Measurements from ENCODE around the gene POU3F1.

POU3F1 gene

GRCh38 chr1:38004284-38005108 lies 42.1 kb downstream of the POU3F1 start:
- no peak for DNase-seq (ENCODE audit: low spot score)

- no peak for DNase-seq (ENCODE audit: low spot score)
These were observed 43.0 kb downstream of the POU3F1 start for GRCh38 chr1:38003261-38004250.

GRCh38 chr1:38000529-38001455 lies 45.8 kb downstream of the POU3F1 start:
- DNase-seq (ENCODE audit: low spot score) = no peak

- no peak for DNase-seq (ENCODE audit: low spot score)
These were observed 46.4 kb downstream of the POU3F1 start for GRCh38 chr1:38000233-38000528.

- no peak for DNase-seq (ENCODE audit: low spot score)
These were observed 47.0 kb downstream of the POU3F1 start for GRCh38 chr1:37999430-38000232.

- no peak for DNase-seq (ENCODE audit: low spot score)
These were observed 47.6 kb downstream of the POU3F1 start for GRCh38 chr1:37998913-37999429.

GRCh38 chr1:37998089-37998808 lies 48.3 kb downstream of the POU3F1 start:
- no peak for DNase-seq (ENCODE audit: low spot score)

- DNase-seq (ENCODE audit: low spot score) = no peak
These were observed 49.1 kb downstream of the POU3F1 start for GRCh38 chr1:37997256-37998088.

GRCh38 chr1:37995751-37996345 lies 50.7 kb downstream of the POU3F1 start:
- no peak for DNase-seq (ENCODE audit: low spot score)

- no peak for DNase-seq (ENCODE audit: low spot score)
These were observed 51.6 kb downstream of the POU3F1 start for GRCh38 chr1:37994886-37995566.

Measured in activated CD4-positive, alpha-beta T cell treated with anti-CD3 and anti-CD28 coated beads, Interleukin-2, Interleukin-4, amounts not matched to agents 100 ng/mL and 50 ng/mL, durations not matched to agents 16 hours and 8 hours (primary cell).